HCT116 (cell line): ENCODE results near the gene C1orf53. TPM values are rescaled to one million over a fixed set of nuclear protein-coding genes. Genes with fewer than 3 reads are reported as not detected.
"Not testable (repeated sequence)": the region's sequence is repeated elsewhere in the genome, so short reads cannot be mapped to it uniquely, and the experiment has no call there.

Experiments used
- ATAC-seq: fragments of 200-7000 bp; cut with Tn5 transposase; 2 replicates; pipeline ENCODE4 v1.9.1; 2020; ENCODE audit warnings: mild to moderate bottlenecking, moderate library complexity
- BruUV-seq: library from RNA; stranded (reverse); fragments of 400-500 nt; replicated peaks from 2 replicates; lab custom pipeline; 2021; lab: Mats Ljungman, UMichigan
- CTCF ChIA-PET: fragments of 300-600 bp; sonication (Branson Sonifier 250); formaldehyde crosslinking; loops from one replicate; lab custom pipeline; 2021; ENCODE audit warnings: antibody characterized with exemption; lab: Charles Lee
- POLR2A ChIA-PET: fragments of 300-600, 350-600 bp; sonication (Branson Sonifier 250); formaldehyde crosslinking; loops from one replicate; lab custom pipeline; 2021; ENCODE audit warnings: antibody characterized with exemption; lab: Charles Lee
- RAD21 ChIA-PET, 2 experiments: fragments of 300-600 bp; sonication (Branson Sonifier 250); formaldehyde crosslinking; loops; one replicate each; lab custom pipeline; 2023; ENCODE audit warnings: low total read pairs in 2 of 2; ENCODE audit not compliant: uncharacterized antibody in 2 of 2, unreplicated experiment in 2 of 2, low non-redundant PET in 1 of 2; lab: Charles Lee
- DNase-seq: peaks from one replicate; pipeline ENCODE4 v3.0.0-alpha.2; 2010; ENCODE audit warnings: low read depth, low spot score
- H2AFZ ChIP-seq: fragments of 200-600 bp; shearing (Covaris generic), sonication (generic); 2 replicates; pipeline ENCODE4 v1.6.1; 2017; ENCODE audit warnings: low read depth, mixed run types, mixed read lengths, antibody characterized with exemption, low read length; ENCODE audit not compliant: poor library complexity, severe bottlenecking
- H3K27ac ChIP-seq: 2 replicates; pipeline ENCODE4 v1.5.1; 2012; ENCODE audit warnings: low read depth, low read length
- H3K27me3 ChIP-seq: fragments of 200-600 bp; sonication (generic); 2 replicates; pipeline ENCODE4 v1.6.1; 2016; ENCODE audit warnings: mixed run types, low read length, mixed read lengths; ENCODE audit not compliant: insufficient read depth
- H3K36me3 ChIP-seq, 2 experiments: fragments of 200-500 bp in 1 of 2; fragments of 200-600 bp in 1 of 2; sonication (Bioruptor generic) in 1 of 2; sonication (generic) in 1 of 2; 2 replicates each; pipeline versions ENCODE4 v1.5.1 to v1.6.1; 2014 to 2016; ENCODE audit warnings: low read length in 2 of 2, inconsistent platforms in 1 of 2, mixed read lengths in 1 of 2, mixed run types in 1 of 2; ENCODE audit not compliant: insufficient read depth in 2 of 2, control insufficient read depth in 1 of 2
- H3K4me1 ChIP-seq, 2 experiments: fragments of 200-600 bp in 1 of 2; sonication (generic) in 1 of 2; 2 replicates each; pipeline versions ENCODE4 v1.5.1 to v1.6.1; 2012 to 2017; ENCODE audit warnings: low read length in 2 of 2, inconsistent platforms in 1 of 2, mild to moderate bottlenecking in 1 of 2, mixed read lengths in 1 of 2, mixed run types in 1 of 2, moderate library complexity in 1 of 2; ENCODE audit not compliant: insufficient read depth in 2 of 2, control insufficient read depth in 1 of 2
- H3K4me2 ChIP-seq: fragments of 200-600 bp; sonication (generic); 2 replicates; pipeline ENCODE4 v1.6.1; 2017; ENCODE audit warnings: mixed run types, low read length, mixed read lengths
- H3K4me3 ChIP-seq, 2 experiments: fragments of 200-600 bp in 1 of 2; sonication (generic) in 1 of 2; replicated peaks in 1 of 2; 2 replicates each; pipeline ENCODE4 v1.5.1; 2011 to 2016; ENCODE audit warnings: low read length in 2 of 2, control low read depth in 1 of 2, low read depth in 1 of 2, mild to moderate bottlenecking in 1 of 2, mixed read lengths in 1 of 2, mixed run types in 1 of 2
- H3K79me2 ChIP-seq: fragments of 200-600 bp; sonication (generic); 2 replicates; pipeline ENCODE4 v1.6.1; 2017; ENCODE audit warnings: mild to moderate bottlenecking, mixed run types, low read length, moderate library complexity, mixed read lengths; ENCODE audit not compliant: insufficient read depth
- H3K9ac ChIP-seq: fragments of 200-600 bp; sonication (generic); 2 replicates; pipeline ENCODE4 v1.6.1; 2016; ENCODE audit warnings: low read length, mixed read lengths
- H3K9me2 ChIP-seq: fragments of 200-600 bp; sonication (generic), shearing (Covaris generic); 2 replicates; pipeline ENCODE4 v1.6.1; 2017; ENCODE audit warnings: mixed run types, mild to moderate bottlenecking, moderate library complexity; ENCODE audit not compliant: insufficient read depth
- H3K9me3 ChIP-seq, 2 experiments: fragments of 200-500 bp in 1 of 2; fragments of 200-600 bp in 1 of 2; sonication (Bioruptor generic) in 1 of 2; sonication (generic) in 1 of 2; 2 replicates each; pipeline ENCODE4 v1.6.1; 2014 to 2017; ENCODE audit warnings: low read length in 2 of 2, mixed read lengths in 2 of 2, inconsistent platforms in 1 of 2, low read depth in 1 of 2, mild to moderate bottlenecking in 1 of 2, mixed run types in 1 of 2, moderate library complexity in 1 of 2; ENCODE audit not compliant: control insufficient read depth in 1 of 2, insufficient read depth in 1 of 2
- H4K20me1 ChIP-seq: fragments of 200-600 bp; sonication (generic), shearing (Covaris generic); 2 replicates; pipeline ENCODE4 v1.6.1; 2017; ENCODE audit warnings: mixed run types, mild to moderate bottlenecking, moderate library complexity; ENCODE audit not compliant: insufficient read depth
- CBX3 ChIP-seq: IDR thresholded peaks from 2 replicates; pipeline ENCODE4 v1.6.1; 2012; ENCODE audit warnings: low read depth
- CEBPB ChIP-seq: IDR thresholded peaks from 2 replicates; pipeline ENCODE4 v1.6.1; 2012; ENCODE audit warnings: low read depth
- CTCF ChIP-seq, 3 experiments: fragments of 200-600 bp in 1 of 3; sonication (generic) in 1 of 3; IDR thresholded peaks in 2 of 3; conservative IDR thresholded peaks in 1 of 3; 2 replicates each; pipeline ENCODE4 v1.5.1; 2012 to 2017; ENCODE audit warnings: low read depth in 2 of 3, low read length in 2 of 3, antibody characterized with exemption in 1 of 3, borderline replicate concordance in 1 of 3, control low read depth in 1 of 3, mild to moderate bottlenecking in 1 of 3, mixed read lengths in 1 of 3, mixed run types in 1 of 3, moderate library complexity in 1 of 3; ENCODE audit not compliant: insufficient read depth in 1 of 3
- EGR1 ChIP-seq: IDR thresholded peaks from 2 replicates; pipeline ENCODE4 v1.6.1; 2012; ENCODE audit warnings: low read depth
- ELF1 ChIP-seq: IDR thresholded peaks from 2 replicates; pipeline ENCODE4 v1.6.1; 2012; ENCODE audit warnings: low read depth, borderline replicate concordance
- FOSL1 ChIP-seq: IDR thresholded peaks from 2 replicates; pipeline ENCODE4 v1.6.1; 2012; ENCODE audit warnings: low read depth
- MAX ChIP-seq: IDR thresholded peaks from 2 replicates; pipeline ENCODE4 v1.6.1; 2012
- POLR2A ChIP-seq: IDR thresholded peaks from 2 replicates; pipeline ENCODE4 v1.7.0; 2011; ENCODE audit warnings: borderline replicate concordance; ENCODE audit not compliant: insufficient read depth, insufficient read length; ENCODE audit errors: extremely low read depth
- RAD21 ChIP-seq: IDR thresholded peaks from 2 replicates; pipeline ENCODE4 v1.6.1; 2012; ENCODE audit warnings: low read depth, mild to moderate bottlenecking
- SRF ChIP-seq: IDR thresholded peaks from 2 replicates; pipeline ENCODE4 v1.6.1; 2012; ENCODE audit warnings: low read depth
- ZBTB33 ChIP-seq: IDR thresholded peaks from 2 replicates; pipeline ENCODE4 v1.6.1; 2011; ENCODE audit warnings: mild to moderate bottlenecking, low read length, moderate library complexity; ENCODE audit not compliant: insufficient replicate concordance; ENCODE audit errors: extremely low read depth
- ZFX ChIP-seq: fragments of 450-650 bp; IDR thresholded peaks from 2 replicates; pipeline ENCODE4 v1.6.1; 2017
- ZNF274 ChIP-seq: fragments of 200-500 bp; sonication (Bioruptor generic); IDR thresholded peaks from 2 replicates; pipeline ENCODE4 v1.6.1; 2014; ENCODE audit warnings: mild to moderate bottlenecking, low read depth, low read length, inconsistent platforms
- intact Hi-C: fragments of 100-400 bp; cut with micrococcal nuclease; formaldehyde crosslinking; loops from 2 replicates; pipeline ENCODE4 v1.10.0; 2022
- total RNA-seq: library from RNA; stranded (reverse); gene quantifications from one replicate; pipeline ENCODE4 v1.2.1, GENCODE V29; 2021; ENCODE audit not compliant: unreplicated experiment

C1orf53 gene
- total RNA-seq, 1 experiment from 2014 or later, result 4.2 TPM

GRCh38 chr1:197939159-197939980, 36.9 kb downstream of the C1orf53 start:
- H3K9ac ChIP-seq, BruUV-seq, H3K79me2 ChIP-seq, ATAC-seq, H2AFZ ChIP-seq, H4K20me1 ChIP-seq, DNase-seq, H3K4me3 ChIP-seq, H3K9me3 ChIP-seq, H3K27ac ChIP-seq, POLR2A ChIA-PET, H3K36me3 ChIP-seq, H3K27me3 ChIP-seq, H3K4me1 ChIP-seq, CTCF ChIA-PET, H3K9me2 ChIP-seq, H3K4me2 ChIP-seq, RAD21 ChIA-PET: not testable (repeated sequence)
- TF ChIP-seq CEBPB, result peak; percentile 69
- intact Hi-C loops, result loop anchor here (10.0 kb wide), 1 partner anchor 415 kb away; no protein-coding TSS in a partner anchor

- no TSS peak for BruUV-seq
- ChIA-PET RAD21 (no interaction called here), CTCF (no interaction called here)
Observed at GRCh38 chr1:197942042-197942441, 39.6 kb downstream of the C1orf53 start.

More at GRCh38 chr1:197942042-197942441, 39.6 kb downstream of the C1orf53 start:
- no peaks in the 10 kb centered on the region for H3K79me2 ChIP-seq
- no peak for DNase-seq
- no peak for TF ChIP-seq ZFX
- no peak for TF ChIP-seq ZNF274
- no peak for TF ChIP-seq FOSL1
- no peak for TF ChIP-seq RAD21
- no peak for TF ChIP-seq CTCF (IDR thresholded peaks at IDR 0.05 in 2 of 3, conservative IDR thresholded peaks at IDR 0.05 in 1 of 3; ENCODE audit: borderline replicate concordance in 1 of 3, insufficient read depth in 1 of 3, low read depth in 2 of 3, low read length in 2 of 3)
- no peak for TF ChIP-seq ZBTB33
- no peak for TF ChIP-seq CEBPB
- no peak for TF ChIP-seq SRF
- no peak for TF ChIP-seq CBX3
- no peak for TF ChIP-seq POLR2A
- no peak for TF ChIP-seq EGR1
- no peak for TF ChIP-seq ELF1
- no peak for TF ChIP-seq MAX
- no peaks in the 10 kb centered on the region for H4K20me1 ChIP-seq
- POLR2A ChIA-PET, result no interaction called here
- H3K4me1 ChIP-seq, result no peaks in the 10 kb centered on the region
- no peak for ATAC-seq
- no peak overlapping the region for H3K9ac ChIP-seq
- H3K27me3 ChIP-seq, result no peaks in the 10 kb centered on the region
- no peak overlapping the region for H2AFZ ChIP-seq
- intact Hi-C loops, result no loop called here
- no peaks in the 10 kb centered on the region for H3K9me3 ChIP-seq
- H3K36me3 ChIP-seq, result no peaks in the 10 kb centered on the region
- no peak overlapping the region for H3K27ac ChIP-seq
- H3K4me2 ChIP-seq, result no peak overlapping the region
- no peak overlapping the region for H3K4me3 ChIP-seq
- H3K9me2 ChIP-seq, result no peaks in the 10 kb centered on the region; the same call in 1 of the 2 replicates
